Forelimb muscle (tissue), 1 donor: ENCODE measurements around the gene TERF2IP. TPM values are rescaled to one million over a fixed set of nuclear protein-coding genes. Genes with fewer than 3 reads are reported as not detected.
A peak's percentile ranks its signal among the peaks of the same experiment; 100 is the strongest.

Experiments
- DNase-seq: peaks from one replicate; pipeline ENCODE4 v3.0.0-alpha.2; 2013; ENCODE audit warnings: low read depth
- polyA plus RNA-seq: library from polyadenylated mRNA; unstranded; fragments of 120-200 nt; gene quantifications from one replicate; pipeline ENCODE4 v1.2.1, GENCODE V29; 2013; ENCODE audit not compliant: insufficient read length

The TERF2IP gene, protein sequence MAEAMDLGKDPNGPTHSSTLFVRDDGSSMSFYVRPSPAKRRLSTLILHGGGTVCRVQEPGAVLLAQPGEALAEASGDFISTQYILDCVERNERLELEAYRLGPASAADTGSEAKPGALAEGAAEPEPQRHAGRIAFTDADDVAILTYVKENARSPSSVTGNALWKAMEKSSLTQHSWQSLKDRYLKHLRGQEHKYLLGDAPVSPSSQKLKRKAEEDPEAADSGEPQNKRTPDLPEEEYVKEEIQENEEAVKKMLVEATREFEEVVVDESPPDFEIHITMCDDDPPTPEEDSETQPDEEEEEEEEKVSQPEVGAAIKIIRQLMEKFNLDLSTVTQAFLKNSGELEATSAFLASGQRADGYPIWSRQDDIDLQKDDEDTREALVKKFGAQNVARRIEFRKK
- 59.1 TPM for polyA plus RNA-seq

DNA sequence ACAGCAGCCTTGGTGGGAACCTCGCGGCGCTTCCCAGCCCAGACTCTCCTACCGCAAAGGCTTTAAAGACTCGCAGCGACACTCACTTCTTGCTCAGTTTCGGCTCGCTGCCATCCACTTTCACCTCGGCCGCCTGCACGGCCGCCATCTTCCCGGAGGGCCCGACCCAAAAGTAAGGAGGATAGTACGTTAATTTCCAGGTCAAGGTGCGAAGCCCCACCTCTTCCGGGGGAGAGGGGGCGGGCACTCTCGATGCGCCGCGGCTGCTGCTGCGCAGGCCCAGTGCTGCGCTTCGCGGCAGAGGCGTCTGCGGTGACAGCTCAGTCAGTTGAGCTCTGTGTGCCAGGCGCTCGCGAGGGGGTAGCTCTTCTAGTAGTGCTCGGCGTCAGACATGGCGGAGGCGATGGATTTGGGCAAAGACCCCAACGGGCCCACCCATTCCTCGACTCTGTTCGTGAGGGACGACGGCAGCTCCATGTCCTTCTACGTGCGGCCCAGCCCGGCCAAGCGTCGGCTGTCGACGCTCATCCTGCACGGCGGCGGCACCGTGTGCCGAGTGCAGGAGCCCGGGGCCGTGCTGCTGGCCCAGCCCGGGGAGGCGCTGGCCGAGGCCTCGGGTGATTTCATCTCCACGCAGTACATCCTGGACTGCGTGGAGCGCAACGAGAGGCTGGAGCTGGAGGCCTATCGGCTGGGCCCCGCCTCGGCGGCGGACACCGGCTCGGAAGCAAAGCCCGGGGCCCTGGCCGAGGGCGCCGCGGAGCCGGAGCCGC is at the start of gene TERF2IP, which contains the start of gene KARS1:
TSS of gene TERF2IP (plus strand) at position 282 of the 773 bp plus-strand sequence. CDS start at position 392, 110 bp downstream.
TSS of gene KARS1 (minus strand) at position 174 of the 773 bp plus-strand sequence. CDS start at position 148, 26 bp downstream.
- peak; percentile 87 for DNase-seq

DNA sequence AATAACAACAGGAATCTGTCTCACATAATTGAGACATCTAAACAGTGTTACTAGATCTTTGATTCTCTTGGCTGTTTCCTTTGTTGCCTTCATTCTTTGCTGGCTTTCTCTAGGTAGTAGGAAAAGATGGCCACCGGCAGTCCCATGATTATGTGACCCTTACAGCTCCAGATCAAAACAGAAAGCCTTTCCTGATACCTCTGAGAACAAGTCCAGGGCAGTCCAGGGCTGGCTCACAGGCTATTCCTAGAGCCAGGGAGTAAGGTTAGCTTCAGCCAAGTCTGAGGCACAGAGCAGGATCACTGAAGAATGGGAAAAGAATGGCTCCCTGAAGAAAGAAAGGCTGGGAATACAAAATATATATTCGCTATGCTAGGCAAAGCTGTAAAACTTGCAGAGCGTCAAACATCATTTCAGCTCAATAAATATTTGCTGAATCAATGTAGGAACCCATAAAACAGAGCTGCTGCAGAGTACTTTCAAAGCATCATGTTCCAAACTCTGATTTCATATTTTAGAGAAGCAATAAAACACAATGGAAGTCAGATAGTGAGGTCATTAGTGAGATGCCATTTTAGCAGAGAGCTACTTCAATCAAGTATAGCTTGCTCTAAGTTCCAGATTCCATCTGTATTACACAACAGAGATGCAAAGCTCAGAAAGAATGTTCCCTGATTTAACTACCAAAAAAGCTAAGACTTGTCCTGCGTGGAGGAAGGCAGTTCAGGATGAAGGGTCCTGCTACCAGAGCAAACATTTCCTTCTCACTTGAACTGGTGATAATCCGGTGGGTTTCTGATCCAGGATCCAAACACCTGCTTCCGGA is 47.9 kb upstream of the TERF2IP start:
- DNase-seq, result no peak

DNA sequence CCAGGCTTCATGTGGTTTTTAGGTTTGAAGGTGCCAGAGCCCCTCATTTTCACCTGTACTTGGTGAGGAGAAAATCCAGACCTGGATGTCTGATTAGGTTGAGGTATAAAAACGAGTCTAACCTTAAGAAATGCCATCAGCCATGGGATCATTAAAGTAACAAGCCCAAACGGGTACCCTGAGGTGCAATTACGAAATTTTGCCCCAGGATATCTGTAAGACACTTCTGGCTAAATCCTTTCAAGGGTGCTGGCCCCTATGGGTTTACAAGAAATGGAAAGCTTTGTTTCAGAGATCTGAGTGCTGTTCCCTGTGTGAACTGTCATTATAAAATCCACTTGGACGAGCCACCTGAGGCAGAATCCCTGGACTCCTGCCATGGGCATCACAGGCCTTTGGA is 44.3 kb upstream of the TERF2IP start:
- DNase-seq, result no peak

DNA sequence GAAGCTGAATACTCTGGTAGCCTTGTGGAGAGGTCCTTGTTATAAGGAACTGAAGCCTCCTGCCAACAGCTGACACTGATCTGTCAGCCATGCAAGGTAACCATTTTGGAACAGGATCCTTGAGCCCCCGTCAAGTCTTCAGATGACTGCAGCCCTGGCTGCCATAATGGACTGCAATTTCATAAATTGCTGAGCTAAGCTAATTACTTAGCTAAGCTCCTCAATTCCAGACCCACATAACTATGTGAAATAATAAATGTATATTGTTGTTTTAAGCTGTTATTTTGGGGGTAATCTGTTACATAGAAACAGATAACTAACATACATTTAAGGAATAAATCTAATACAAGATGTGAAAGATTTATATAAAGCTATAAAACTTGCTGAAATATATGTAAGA is 41.1 kb upstream of the TERF2IP start:
- DNase-seq, result no peak

DNA sequence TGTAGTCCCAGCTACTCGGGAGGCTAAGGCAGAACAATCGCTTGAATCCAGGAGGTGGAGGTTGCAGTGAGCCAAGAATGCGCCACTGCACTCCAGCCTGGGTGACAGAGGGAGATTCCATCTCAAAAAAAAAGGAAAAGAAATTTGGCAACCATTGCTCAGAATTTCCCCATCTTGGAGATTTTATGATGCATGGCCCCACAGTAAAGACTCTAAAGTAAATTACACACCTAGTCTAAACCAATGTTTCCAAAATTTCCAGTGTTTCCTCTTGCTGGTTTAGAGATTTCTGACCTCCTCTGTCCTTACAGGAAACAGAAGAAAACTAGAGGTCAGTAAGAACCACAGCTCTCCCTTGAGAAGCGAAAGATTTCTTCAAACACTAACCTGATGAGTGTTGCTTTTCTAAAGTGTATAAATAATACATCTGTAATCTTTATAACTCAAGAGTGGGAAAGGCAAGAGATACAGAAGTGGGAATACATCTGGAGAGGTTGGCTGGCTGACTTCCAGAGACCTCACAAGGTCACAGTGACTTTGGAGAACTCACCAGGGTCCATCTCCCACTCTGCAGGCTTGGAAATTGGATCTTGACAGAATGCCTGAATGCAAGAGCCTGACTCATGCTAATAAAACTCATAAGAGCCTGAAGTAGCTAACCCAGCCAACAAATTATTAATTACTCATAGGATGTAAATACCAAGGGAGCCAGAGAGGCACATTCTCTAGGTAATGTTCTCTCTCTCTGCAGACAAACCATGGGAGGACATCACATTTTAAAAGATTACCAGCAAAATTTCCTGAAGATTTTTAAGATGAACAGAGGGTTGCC is 33.3 kb upstream of the TERF2IP start:
- no peak for DNase-seq

DNA sequence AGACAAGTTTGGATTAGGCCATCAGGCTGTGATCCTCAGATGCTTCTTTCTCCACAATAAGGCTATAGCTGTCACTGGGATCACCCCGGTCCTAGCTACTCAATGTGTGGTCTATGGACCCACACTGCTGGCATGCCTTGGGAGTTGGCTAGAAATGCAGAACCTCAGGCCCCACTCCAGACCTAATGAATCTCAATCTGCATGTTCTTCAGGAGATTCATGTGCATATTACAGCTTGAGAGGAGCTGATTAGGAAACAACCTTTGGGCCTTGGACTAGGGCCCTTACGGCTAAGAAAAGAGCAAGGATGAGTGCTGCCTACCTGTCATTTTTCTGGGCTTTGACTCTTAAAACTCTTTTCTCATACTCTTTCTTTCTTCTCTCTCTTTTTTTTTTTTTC is 32.0 kb upstream of the TERF2IP start:
- DNase-seq, result no peak

DNA sequence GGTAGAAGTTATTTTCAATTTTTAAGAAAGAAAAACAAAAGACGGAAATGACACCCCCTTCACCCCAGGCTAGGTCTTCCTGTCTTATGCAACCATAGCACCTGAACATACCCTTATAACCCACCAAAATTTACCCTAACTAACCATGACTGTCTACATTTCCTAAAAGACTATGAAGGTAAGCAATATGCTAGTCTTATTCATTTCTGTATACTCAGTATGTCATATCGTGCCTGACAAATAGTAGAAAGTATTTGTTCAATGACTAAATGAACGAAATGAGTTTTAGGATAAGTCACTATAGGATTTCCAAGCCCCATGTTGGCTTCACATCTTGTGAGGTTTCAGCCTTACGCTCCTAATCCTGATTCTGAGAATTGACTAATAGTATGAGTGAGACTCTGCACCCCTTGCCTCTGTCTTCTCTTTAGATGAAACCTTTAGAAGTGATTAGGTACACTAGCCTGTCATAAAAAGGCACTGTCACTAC is 31.0 kb upstream of the TERF2IP start:
- DNase-seq, result no peak

DNA sequence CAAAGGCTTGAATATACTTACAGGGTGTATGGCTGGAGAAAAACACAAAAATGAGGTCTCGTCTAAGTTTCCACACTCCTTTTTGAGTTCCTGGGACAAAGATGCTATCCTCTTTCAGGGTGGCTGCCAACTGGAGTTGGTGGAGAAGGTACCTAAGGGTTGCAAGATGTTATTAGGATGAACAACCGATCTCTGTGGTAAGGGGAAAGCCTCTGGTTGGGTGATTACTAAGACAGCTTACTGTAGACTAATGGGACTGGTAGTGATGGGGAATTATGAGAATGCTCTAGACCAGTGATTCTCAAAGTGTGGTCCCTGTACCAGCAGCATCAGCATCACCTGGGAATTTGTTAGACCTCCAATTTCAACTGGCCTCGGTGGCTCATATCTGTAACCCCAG is 30.5 kb upstream of the TERF2IP start:
- no peak for DNase-seq

DNA sequence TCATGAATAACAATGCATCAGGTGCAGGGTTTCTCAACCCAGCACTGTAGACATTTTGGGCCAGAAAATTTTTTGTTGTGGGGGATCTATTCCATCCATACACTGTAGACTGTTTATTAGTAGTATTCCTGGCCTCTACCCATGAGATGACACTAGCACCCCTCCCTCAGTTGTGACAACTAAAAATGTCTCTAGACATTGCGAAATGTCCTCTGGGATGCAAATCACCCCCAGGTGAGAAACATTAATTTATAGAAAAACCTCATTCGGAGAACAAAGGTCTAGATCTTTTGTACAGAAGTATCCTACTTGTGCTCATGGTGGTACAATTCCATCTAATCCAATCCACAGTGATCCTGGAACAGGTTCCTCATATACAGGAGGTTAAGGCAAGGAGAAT is 28.8 kb upstream of the TERF2IP start:
- DNase-seq, result no peak

DNA sequence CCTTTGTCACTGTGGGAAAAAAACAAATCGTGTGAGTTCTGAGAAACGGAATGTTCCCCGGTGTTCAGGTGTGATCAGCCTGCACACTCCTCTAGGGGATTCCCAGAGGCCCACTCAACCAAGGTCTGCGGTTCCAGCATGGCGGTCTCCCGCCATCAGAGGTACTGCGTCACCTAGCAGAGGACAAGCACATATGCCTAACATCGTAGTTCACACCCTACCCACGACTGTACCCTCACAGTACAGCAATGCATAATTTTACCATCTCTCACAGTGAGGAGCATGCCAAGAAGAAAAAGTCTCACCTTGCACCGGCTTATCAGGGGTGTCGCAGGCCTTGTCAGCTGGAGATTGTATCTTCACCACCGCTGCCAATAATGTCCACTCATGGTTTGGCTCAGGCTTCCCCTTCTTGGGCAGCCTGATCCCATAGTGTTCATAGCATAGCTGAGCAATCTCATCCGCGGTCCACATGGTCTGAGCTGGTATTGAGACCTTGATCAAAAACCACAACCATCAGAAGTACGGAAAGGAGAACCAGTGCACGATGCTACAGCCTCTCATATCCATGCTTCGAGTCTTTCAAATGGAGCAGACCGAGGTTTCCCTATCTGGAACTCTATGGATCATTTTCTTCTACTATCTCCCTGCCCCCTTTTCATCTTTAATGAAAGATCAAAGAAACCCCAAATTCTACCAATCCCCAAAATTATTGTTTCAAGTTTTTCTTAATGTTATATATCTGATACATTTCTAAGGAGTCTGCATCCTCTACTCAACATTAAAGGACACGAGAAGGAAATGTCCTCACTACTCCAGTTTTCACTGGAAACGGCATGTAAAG is 27.0 kb upstream of the TERF2IP start:
- DNase-seq, result no peak

DNA sequence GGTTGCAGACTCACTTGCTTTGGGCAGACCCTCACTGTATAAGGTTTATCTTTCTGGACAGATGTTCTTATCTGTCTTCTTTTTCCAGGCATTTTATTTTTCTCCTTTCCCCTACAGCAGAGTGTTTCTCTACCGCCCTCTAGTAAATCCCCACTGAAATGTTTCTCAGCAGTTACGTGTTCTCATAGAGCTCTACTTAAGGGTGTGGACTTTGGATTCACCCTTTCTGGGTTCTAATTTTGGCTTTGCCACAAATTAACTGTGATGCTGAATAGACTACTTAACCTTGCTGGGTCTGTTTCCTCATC is 26.4 kb upstream of the TERF2IP start:
- DNase-seq, result no peak

DNA sequence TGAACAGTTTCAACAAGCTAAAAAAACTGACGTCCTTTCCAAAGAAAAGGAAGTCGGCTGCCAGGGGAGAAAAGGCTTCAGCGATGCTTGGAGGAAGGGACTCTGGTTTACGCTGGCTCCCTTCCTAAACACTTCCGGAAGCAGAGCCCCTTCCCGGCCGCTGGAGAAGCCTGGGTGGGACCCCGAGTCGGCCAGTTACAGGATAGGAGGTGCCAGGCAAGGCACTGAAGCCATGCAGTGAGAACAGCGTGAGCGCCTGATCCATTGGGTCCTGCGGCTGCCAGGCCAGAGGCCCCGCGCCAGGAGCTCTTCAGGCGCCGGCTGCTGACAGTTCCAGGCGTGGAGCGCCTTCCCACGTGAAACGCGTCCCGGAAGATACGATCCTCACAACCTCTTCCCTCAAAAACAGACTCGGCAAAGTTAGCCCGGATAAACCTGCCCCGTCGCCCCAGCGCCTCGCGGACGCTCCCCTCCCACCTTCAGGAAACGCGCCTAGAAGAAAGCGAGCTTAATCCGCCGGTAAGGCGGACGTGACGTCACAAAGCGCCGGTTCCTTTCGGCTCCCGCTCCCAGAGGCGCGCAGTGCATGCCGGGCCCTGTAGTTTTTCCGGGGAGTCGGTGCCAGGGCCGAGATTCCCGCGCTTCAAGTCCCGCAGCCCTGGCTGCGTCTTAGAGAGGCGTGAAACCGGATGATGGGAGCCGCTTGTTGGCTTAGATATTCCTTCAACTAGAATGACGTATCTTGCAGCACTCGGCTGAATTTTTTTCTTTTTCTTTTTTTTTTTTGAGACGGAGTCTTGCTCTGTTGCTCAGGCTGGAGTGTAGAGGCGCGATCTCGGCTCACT is 24.6 kb upstream of the TERF2IP start, which contains the start of gene ADAT1:
TSS of gene ADAT1 (minus strand) at position 521 of the 845 bp plus-strand sequence. CDS start 2,482 bp downstream, outside the sequence.
- peak; percentile 97 for DNase-seq

DNA sequence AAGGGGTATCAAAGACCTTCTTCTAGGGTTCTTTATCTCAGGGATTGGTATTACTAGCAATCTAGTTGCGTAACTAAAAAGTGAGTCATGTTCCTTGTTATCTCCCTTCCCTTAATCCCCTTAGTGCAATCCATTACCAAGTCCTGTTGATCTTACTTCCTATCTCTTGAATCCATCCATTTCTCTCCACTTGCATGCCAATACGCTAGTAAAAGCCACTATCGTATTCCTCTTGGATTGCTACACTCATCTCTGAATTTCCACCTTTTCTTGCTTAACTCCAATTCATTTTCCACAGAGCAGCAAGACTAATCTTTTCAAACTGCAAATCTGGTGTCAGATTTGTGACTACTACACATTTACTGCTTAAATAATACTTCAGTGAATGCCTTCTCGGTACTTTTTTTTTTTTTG is 22.6 kb upstream of the TERF2IP start:
- DNase-seq, result no peak

DNA sequence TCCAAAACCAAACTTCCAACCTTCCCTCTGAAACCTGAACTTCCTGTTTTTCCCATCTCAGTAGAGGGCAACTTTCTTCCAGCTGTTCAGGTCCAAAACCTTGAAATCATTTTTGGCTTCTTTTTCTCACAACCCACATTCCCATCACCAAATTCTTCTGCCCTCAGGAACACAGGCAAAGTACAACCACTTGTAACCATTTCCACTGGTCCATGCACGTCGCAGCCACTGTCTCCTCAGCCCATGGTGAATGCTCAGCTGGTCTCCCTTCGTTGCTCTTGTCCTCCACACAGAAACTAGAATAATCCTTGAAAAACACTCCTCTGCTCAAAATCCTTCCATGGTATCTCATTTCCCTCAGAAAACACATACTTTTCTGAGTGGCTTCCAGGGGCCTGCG is 20.8 kb upstream of the TERF2IP start:
- no peak for DNase-seq

DNA sequence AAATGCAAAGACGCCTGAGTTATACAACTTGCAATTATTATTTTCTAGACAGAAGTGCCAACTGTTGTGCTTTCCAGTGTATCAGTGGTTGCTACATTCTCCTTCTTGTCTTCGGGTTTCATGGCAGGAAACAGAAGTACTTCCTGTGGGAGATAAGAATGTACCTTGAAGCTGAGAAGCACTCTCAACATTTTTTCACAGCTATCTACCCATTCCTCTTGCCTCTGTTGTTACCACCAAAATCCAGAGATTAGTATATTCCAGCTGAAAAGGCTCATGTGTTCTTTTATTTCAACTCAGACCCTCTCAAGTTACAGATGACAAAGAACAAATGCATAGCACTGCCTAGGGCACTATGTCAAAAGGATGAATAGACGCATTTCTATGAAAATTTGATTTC is 19.7 kb upstream of the TERF2IP start:
- DNase-seq, result no peak

DNA sequence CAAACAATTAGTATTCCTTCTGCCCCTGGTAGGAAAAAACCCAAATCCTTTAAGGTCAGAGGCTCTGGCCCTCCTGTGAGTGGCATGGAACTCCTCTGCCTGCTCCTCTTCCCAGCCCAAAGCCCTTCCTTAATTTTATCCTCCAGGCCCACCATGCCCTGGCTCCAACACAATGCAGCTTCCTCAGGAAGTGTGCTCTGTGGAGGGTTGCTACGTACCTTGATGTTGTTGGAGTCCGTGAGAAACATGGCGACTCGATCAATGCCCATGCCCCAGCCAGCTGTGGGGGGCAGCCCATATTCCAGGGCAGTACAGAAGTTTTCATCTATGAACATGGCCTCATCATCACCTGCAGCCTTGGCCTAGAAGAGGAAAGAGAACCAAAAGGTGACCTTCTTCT is 19.2 kb upstream of the TERF2IP start:
- no peak for DNase-seq

DNA sequence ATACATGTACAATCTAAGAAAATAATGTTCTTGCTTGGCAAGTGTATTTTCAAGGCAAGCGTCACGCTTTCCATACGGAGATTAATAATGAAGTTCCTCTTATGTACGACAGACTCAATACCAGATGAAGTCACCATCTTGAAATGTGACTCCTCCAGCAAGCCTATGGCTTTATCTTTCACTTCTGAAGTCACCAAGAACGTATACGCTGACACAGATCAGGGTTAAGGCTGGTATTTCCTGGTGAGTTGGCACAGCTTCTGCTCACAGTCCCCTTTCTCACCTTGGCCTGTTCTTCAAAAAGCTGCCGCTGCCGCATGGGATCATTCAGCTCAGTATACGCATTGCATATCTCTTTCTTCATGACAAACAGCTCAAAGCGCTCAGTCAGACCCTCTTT is 18.4 kb upstream of the TERF2IP start:
- DNase-seq, result no peak

DNA sequence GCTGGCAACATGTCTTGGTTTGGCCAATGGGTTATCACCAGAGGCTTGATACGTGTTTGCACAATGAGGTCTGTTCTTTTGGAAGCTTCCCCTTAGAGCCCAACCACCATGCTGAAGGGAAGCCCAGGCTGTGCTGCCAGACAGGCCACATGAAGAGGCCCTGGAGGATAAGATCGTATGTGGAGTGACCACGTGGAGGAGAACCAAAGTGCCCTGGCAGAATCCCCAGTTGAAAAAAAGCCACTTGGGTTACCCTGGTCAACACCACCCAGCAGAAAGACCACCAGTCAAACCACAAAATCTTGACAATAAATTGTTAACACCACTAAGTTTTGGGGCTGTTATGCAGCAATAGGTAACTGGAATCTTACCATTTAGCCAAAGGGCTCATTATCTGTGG is 17.5 kb upstream of the TERF2IP start:
- DNase-seq, result no peak

DNA sequence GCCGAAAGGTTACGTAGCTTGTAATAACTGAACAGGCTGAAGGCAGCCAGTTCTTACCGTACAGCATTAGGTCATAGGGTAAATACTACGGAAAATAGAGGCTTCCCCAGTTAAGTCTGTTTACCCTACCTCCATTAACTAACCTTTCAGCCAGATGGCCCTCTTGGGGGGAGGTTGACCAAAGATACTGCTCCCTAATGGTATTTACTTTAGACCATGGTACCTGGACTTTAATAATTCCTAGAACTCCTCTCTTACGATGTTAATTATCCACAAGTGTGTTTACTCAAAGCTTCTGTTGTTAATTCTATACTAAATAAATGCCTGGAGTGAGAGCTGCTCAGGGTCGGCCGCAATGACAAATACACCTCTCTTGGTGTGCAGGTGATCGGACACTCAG is 14.7 kb upstream of the TERF2IP start:
- DNase-seq, result no peak
